GM12872 (cell line): ENCODE measurements around the gene MITD1.

Experiments used
- TF ChIP-seq, protein P1 (sequence below): IDR thresholded peaks from 3 replicates; pipeline ENCODE4 v1.5.1; 2011; ENCODE audit warnings: low read depth, mild to moderate bottlenecking, low read length, moderate library complexity; ENCODE audit not compliant: insufficient read depth

The MITD1 gene

GRCh38 chr2:99153921-99154604, 26.8 kb downstream of the MITD1 start:
- TF ChIP-seq, protein P1, sequence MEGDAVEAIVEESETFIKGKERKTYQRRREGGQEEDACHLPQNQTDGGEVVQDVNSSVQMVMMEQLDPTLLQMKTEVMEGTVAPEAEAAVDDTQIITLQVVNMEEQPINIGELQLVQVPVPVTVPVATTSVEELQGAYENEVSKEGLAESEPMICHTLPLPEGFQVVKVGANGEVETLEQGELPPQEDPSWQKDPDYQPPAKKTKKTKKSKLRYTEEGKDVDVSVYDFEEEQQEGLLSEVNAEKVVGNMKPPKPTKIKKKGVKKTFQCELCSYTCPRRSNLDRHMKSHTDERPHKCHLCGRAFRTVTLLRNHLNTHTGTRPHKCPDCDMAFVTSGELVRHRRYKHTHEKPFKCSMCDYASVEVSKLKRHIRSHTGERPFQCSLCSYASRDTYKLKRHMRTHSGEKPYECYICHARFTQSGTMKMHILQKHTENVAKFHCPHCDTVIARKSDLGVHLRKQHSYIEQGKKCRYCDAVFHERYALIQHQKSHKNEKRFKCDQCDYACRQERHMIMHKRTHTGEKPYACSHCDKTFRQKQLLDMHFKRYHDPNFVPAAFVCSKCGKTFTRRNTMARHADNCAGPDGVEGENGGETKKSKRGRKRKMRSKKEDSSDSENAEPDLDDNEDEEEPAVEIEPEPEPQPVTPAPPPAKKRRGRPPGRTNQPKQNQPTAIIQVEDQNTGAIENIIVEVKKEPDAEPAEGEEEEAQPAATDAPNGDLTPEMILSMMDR: no peak

DNA sequence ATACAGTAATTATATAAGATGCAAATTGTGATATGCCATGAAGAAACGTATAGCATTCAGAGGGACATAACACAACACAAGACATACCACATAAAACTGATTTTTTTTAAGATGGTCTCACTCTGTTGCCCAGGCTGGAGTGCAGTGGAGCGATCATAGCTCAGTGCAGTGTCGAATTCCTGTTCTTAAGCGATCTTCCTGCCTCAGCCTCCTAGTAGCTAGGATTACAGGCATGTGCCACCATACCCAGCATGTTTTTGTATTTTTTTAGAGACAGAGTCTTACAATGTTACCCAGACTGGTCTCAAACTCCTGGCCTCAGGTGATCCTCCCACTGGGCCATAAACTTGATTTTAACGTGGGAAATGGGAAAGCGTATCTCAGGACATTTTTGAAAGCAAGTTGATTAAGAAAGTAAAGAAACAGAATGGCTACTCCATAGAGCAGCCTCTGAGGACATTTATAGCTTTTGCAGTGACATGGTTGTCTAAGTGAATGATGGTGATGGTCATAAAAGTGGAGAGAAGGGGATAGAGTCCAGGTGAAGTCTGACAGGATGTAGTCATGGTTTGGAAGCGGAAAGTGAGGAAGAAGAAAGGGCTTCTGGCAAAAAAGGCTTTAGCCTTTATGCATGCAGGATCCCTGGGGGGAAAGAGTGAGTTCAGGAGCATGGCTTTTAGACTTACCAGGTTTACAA, 28.5 kb downstream of the MITD1 start:
- TF ChIP-seq, protein P1: no peak

GRCh38 chr2:99150706-99151105, 30.2 kb downstream of the MITD1 start:
- TF ChIP-seq, protein P1: no peak

- TF ChIP-seq, protein P1: no peak
Observed at GRCh38 chr2:99141110-99142108, 39.4 kb downstream of the MITD1 start, which contains the start of gene C2orf15. TSS of gene C2orf15 (plus strand) at chr2:99141707. CDS start at chr2:99150559, 8,852 bp downstream.

GRCh38 chr2:99140860-99141109, 40.1 kb downstream of the MITD1 start:
- TF ChIP-seq, protein P1: no peak

- TF ChIP-seq, protein P1: no peak
Observed at GRCh38 chr2:99140056-99140859, 40.6 kb downstream of the MITD1 start.
